ENCODE measurements around the gene ZNF600. TPM values are rescaled to one million over a fixed set of nuclear protein-coding genes. Genes with fewer than 3 reads are reported as not detected.
"Not testable (repeated sequence)": the region's sequence is repeated elsewhere in the genome, so short reads cannot be mapped to it uniquely, and the experiment has no call there.

The ZNF600 gene
- total RNA-seq, 1 donor from 2014 or later = 6.1 TPM

GRCh38 chr19:52739576-52739975 lies 47.0 kb downstream of the ZNF600 start:
- DNase-seq (ENCODE audit: low read depth) = no peak
- TF ChIP-seq CTCF (IDR thresholded peaks at IDR 0.05; ENCODE audit: insufficient read depth, low read length, poor library complexity, severe bottlenecking) = no peak
- H3K36me3 ChIP-seq (ENCODE audit: control insufficient read depth, insufficient read depth, low read length) = no peaks in the 10 kb centered on the region
- no peak overlapping the region for H3K4me3 ChIP-seq (ENCODE audit: low read depth, low read length)
- no peaks in the 10 kb centered on the region for H3K27me3 ChIP-seq (ENCODE audit: control insufficient read depth, insufficient read depth, low read length)

DNA sequence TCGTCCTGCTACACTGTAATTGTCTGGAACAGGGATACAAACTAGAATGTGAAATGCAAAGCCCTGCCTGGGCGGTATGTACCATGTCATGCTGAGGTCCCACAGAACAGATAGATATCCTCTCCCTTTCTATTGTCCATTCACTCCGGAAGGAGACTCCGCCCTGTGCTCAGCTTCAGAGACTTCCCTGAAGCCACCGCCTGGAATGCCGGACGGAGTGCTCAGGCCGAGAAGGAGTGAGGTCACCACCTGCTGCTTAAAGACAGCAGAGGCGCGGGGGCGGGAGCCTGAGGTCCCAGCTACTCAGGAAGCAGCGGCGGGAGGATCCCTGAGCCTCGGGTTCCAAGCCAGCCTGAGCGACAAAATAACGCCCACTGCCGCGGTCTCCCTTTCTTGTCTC lies 50.9 kb downstream of the ZNF600 start:
- DNase-seq (ENCODE audit: low read depth) = no peak
- TF ChIP-seq CTCF (IDR thresholded peaks at IDR 0.05; ENCODE audit: insufficient read depth, low read length, poor library complexity, severe bottlenecking) = no peak
- no peaks in the 10 kb centered on the region for H3K36me3 ChIP-seq (ENCODE audit: control insufficient read depth, insufficient read depth, low read length)
- no peak overlapping the region for H3K4me3 ChIP-seq (ENCODE audit: low read depth, low read length)
- no peaks in the 10 kb centered on the region for H3K27me3 ChIP-seq (ENCODE audit: control insufficient read depth, insufficient read depth, low read length)

GRCh38 chr19:52734893-52735661 lies 51.5 kb downstream of the ZNF600 start, which contains the start of gene ZNF611:
Gene ZNF611 (minus strand): TSS chr19:52735044. CDS start chr19:52715894, 19,150 bp downstream.
- peak within 1 kb of the TSS; percentile 83 for H3K4me3 ChIP-seq (ENCODE audit: low read depth, low read length)
- no peaks in the 10 kb centered on the region for H3K36me3 ChIP-seq (ENCODE audit: control insufficient read depth, insufficient read depth, low read length)
- TF ChIP-seq CTCF (IDR thresholded peaks at IDR 0.05; ENCODE audit: insufficient read depth, low read length, poor library complexity, severe bottlenecking) = peak; percentile 73
- DNase-seq (ENCODE audit: low read depth) = peak; percentile 65
- no peaks in the 10 kb centered on the region for H3K27me3 ChIP-seq (ENCODE audit: control insufficient read depth, insufficient read depth, low read length)

DNA sequence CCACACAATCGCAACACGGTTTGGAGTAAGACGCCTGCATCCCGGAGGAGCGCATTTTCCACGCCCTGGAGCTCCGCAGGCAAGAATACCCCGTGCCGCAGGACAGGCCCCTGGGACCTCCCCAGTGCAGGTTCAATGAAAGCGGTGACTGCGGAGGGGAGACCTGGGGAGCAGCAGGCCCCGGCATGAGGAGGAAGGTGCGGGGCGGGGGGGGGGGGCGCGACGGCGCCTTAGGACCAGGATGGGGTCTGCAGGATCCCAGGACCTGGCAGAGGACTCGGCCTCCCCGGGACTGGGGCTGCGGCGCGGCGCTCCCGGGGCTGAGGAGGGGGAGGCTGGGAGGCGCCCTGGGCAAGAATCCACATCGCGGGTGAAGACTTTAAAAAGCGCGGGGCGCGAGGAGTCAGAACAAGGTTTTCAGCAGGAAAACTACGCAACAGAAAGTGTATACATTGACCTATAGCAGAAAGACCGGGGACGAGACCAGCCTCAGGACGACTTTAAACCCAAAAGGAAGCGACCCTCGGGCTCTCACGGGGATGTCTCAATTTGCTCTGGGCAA lies 52.2 kb downstream of the ZNF600 start:
- DNase-seq (ENCODE audit: low read depth) = no peak
- H3K36me3 ChIP-seq (ENCODE audit: control insufficient read depth, insufficient read depth, low read length) = no peaks in the 10 kb centered on the region
- no peak for TF ChIP-seq CTCF (IDR thresholded peaks at IDR 0.05; ENCODE audit: insufficient read depth, low read length, poor library complexity, severe bottlenecking)
- H3K27me3 ChIP-seq (ENCODE audit: control insufficient read depth, insufficient read depth, low read length) = no peaks in the 10 kb centered on the region
- peak overlapping the region; percentile 83 for H3K4me3 ChIP-seq (ENCODE audit: low read depth, low read length)

- not testable (repeated sequence) for H3K4me3 ChIP-seq (ENCODE audit: low read depth, low read length); DNase-seq (ENCODE audit: low read depth); H3K27me3 ChIP-seq (ENCODE audit: control insufficient read depth, insufficient read depth, low read length); H3K36me3 ChIP-seq (ENCODE audit: control insufficient read depth, insufficient read depth, low read length)
Observed at GRCh38 chr19:52726051-52726450, 60.5 kb downstream of the ZNF600 start.

GRCh38 chr19:52725528-52725961 lies 61.0 kb downstream of the ZNF600 start:
- no peak for TF ChIP-seq CTCF (IDR thresholded peaks at IDR 0.05; ENCODE audit: insufficient read depth, low read length, poor library complexity, severe bottlenecking)
- no peaks in the 10 kb centered on the region for H3K27me3 ChIP-seq (ENCODE audit: control insufficient read depth, insufficient read depth, low read length)
- DNase-seq (ENCODE audit: low read depth) = no peak
- no peaks in the 10 kb centered on the region for H3K36me3 ChIP-seq (ENCODE audit: control insufficient read depth, insufficient read depth, low read length)
- no peak overlapping the region for H3K4me3 ChIP-seq (ENCODE audit: low read depth, low read length)

All from kidney epithelial cell (primary cell).